Measurements from ENCODE around the gene CEP120. TPM values are rescaled to one million over a fixed set of nuclear protein-coding genes. Genes with fewer than 3 reads are reported as not detected.
"Not testable (repeated sequence)": the region's sequence is repeated elsewhere in the genome, so short reads cannot be mapped to it uniquely, and the experiment has no call there.

CEP120 gene
- total RNA-seq, 1 donor from 2014 or later, result 19.0 TPM

DNA sequence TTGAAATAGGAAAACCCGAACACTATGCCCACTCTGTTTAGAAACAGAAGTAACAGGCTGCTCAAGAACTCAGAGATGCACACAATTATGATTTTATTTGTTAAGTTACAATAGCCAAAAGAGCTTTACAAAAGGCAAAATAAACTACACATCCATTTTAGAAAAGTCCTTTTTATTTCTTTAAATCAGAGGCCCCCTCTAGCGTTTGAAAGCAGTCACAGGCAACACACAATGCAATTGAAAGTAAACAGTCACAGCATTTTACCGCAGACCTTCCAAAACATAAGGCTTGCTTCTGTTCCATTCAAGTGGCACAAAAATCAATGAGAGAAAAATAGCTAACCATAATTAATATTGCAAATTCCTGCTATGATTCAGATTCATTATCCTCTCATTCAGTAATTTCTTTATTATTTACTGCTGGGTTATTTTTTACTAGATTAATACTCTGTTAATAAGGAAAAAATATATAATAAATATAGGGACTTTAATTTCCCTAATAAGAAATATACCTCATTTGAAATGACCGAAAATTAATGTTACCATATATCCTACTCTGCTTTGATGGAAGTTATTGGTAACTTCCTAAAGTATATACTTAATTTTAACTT, 78.3 kb downstream of the CEP120 start:
- H3K9me3 ChIP-seq (ENCODE audit: insufficient read depth, low read depth, low read length), result no peaks in the 10 kb centered on the region
- peaks cover 5% of the 10 kb centered on the region for H3K36me3 ChIP-seq (ENCODE audit: insufficient read depth, low read length)
- no peak overlapping the region for H3K4me3 ChIP-seq (ENCODE audit: insufficient read depth, low read depth, low read length)
- H2AFZ ChIP-seq (ENCODE audit: low read depth, low read length), result no peak overlapping the region
- Mint-ChIP-seq H3K9me3 (ENCODE audit: unreplicated experiment) (no peaks in the 10 kb centered on the region), H3K36me3 (ENCODE audit: low read depth, unreplicated experiment) (peaks cover 2% of the 10 kb centered on the region), H3K4me1 (ENCODE audit: low read depth, unreplicated experiment) (no peaks in the 10 kb centered on the region), H3K27me3 (ENCODE audit: low read depth, unreplicated experiment) (no peaks in the 10 kb centered on the region), H3K4me3 (ENCODE audit: unreplicated experiment) (no peak overlapping the region), H3K27ac (ENCODE audit: unreplicated experiment) (no peak overlapping the region)
- peak overlapping the region; percentile 21 for H3K4me2 ChIP-seq (ENCODE audit: low read length)
- no peak overlapping the region for H3K9ac ChIP-seq (ENCODE audit: low read length)
- FAIRE-seq (no peak), DNase-seq (ENCODE audit: low read depth) (peak; percentile 18)
- no peaks in the 10 kb centered on the region for H3K27me3 ChIP-seq (ENCODE audit: insufficient read depth, low read length)
- TF ChIP-seq, protein P1, sequence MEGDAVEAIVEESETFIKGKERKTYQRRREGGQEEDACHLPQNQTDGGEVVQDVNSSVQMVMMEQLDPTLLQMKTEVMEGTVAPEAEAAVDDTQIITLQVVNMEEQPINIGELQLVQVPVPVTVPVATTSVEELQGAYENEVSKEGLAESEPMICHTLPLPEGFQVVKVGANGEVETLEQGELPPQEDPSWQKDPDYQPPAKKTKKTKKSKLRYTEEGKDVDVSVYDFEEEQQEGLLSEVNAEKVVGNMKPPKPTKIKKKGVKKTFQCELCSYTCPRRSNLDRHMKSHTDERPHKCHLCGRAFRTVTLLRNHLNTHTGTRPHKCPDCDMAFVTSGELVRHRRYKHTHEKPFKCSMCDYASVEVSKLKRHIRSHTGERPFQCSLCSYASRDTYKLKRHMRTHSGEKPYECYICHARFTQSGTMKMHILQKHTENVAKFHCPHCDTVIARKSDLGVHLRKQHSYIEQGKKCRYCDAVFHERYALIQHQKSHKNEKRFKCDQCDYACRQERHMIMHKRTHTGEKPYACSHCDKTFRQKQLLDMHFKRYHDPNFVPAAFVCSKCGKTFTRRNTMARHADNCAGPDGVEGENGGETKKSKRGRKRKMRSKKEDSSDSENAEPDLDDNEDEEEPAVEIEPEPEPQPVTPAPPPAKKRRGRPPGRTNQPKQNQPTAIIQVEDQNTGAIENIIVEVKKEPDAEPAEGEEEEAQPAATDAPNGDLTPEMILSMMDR (IDR thresholded peaks at IDR 0.05; ENCODE audit: insufficient read depth, low read depth, low read length), result peak; percentile 79
- TF ChIP-seq EZH2 (IDR thresholded peaks at IDR 0.05; ENCODE audit: insufficient read depth, low read length), result no peak
- no peaks in the 10 kb centered on the region for H3K79me2 ChIP-seq (ENCODE audit: insufficient read depth, low read length)
- H3K27ac ChIP-seq (ENCODE audit: low read depth, low read length), result no peak overlapping the region
- no peaks in the 10 kb centered on the region for H3K4me1 ChIP-seq (ENCODE audit: insufficient read depth, low read length)
- no peaks in the 10 kb centered on the region for H4K20me1 ChIP-seq (ENCODE audit: insufficient read depth, low read length)

DNA sequence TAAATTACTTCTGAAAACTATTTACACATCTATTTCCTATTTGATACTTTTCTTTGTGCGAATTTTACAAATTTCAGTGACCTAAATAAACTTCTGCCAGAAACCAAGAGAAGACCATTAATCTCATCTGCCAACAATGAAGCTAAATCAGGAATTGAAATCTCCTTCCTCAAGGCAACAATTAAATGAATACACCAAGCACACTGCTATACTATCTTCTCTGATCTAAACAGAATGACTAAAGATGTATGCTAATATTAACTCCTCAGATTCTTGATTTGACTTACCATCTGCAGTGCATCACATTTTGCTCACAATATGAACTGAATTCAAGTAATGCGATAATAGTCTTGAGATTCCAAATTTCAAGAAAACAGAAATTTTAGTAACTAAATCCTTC, 82.3 kb downstream of the CEP120 start:
- H3K79me2 ChIP-seq (ENCODE audit: insufficient read depth, low read length), result no peaks in the 10 kb centered on the region
- DNase-seq (ENCODE audit: low read depth), result no peak
- H3K4me1 ChIP-seq (ENCODE audit: insufficient read depth, low read length), result no peaks in the 10 kb centered on the region
- H3K36me3 ChIP-seq (ENCODE audit: insufficient read depth, low read length), result no peaks in the 10 kb centered on the region
- H2AFZ ChIP-seq (ENCODE audit: low read depth, low read length), result no peak overlapping the region
- H4K20me1 ChIP-seq (ENCODE audit: insufficient read depth, low read length), result no peaks in the 10 kb centered on the region
- no peak overlapping the region for H3K4me2 ChIP-seq (ENCODE audit: low read length)
- Mint-ChIP-seq H3K27me3 (ENCODE audit: low read depth, unreplicated experiment) (no peaks in the 10 kb centered on the region), H3K27ac (ENCODE audit: unreplicated experiment) (no peak overlapping the region), H3K4me1 (ENCODE audit: low read depth, unreplicated experiment) (no peaks in the 10 kb centered on the region), H3K4me3 (ENCODE audit: unreplicated experiment) (no peak overlapping the region), H3K9me3 (ENCODE audit: unreplicated experiment) (no peaks in the 10 kb centered on the region), H3K36me3 (ENCODE audit: low read depth, unreplicated experiment) (no peaks in the 10 kb centered on the region)
- H3K9me3 ChIP-seq (ENCODE audit: insufficient read depth, low read depth, low read length), result no peaks in the 10 kb centered on the region
- H3K9ac ChIP-seq (ENCODE audit: low read length), result no peak overlapping the region
- no peak overlapping the region for H3K4me3 ChIP-seq (ENCODE audit: insufficient read depth, low read depth, low read length)
- TF ChIP-seq, protein P1 (IDR thresholded peaks at IDR 0.05; ENCODE audit: insufficient read depth, low read depth, low read length), result no peak
- no peak for TF ChIP-seq EZH2 (IDR thresholded peaks at IDR 0.05; ENCODE audit: insufficient read depth, low read length)
- no peak overlapping the region for H3K27ac ChIP-seq (ENCODE audit: low read depth, low read length)
- H3K27me3 ChIP-seq (ENCODE audit: insufficient read depth, low read length), result no peaks in the 10 kb centered on the region
- FAIRE-seq, result no peak

DNA sequence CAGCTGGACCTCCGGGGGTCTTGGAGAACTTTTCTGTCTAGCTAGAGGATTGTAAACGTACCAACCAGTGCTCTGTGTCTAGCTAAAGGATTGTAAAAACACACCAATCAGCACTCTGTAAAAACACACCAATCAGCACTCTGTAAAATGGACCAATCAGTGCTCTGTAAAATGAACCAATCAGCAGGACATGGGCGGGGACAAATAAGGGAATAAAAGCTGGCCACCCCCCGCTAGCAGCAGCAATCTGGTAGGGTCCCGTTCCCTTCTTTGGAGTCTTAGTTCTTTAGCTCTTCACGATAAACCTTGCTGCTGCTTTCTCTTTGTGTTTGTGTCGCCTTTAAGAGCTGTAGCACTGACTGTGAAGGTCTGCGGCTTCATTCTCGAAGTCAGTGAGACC, 114.8 kb downstream of the CEP120 start:
- H3K27ac Mint-ChIP-seq (ENCODE audit: unreplicated experiment); FAIRE-seq: not testable (repeated sequence)

More for the DNA sequence above, 114.8 kb downstream of the CEP120 start:
- not testable (repeated sequence) for H3K4me2 ChIP-seq (ENCODE audit: low read length); H3K36me3 ChIP-seq (ENCODE audit: insufficient read depth, low read length); H3K4me1 Mint-ChIP-seq (ENCODE audit: low read depth, unreplicated experiment); H3K4me3 ChIP-seq (ENCODE audit: insufficient read depth, low read depth, low read length); H2AFZ ChIP-seq (ENCODE audit: low read depth, low read length); H3K27me3 ChIP-seq (ENCODE audit: insufficient read depth, low read length); H3K79me2 ChIP-seq (ENCODE audit: insufficient read depth, low read length); H3K36me3 Mint-ChIP-seq (ENCODE audit: low read depth, unreplicated experiment); H3K27ac ChIP-seq (ENCODE audit: low read depth, low read length); H3K9me3 Mint-ChIP-seq (ENCODE audit: unreplicated experiment); H3K4me1 ChIP-seq (ENCODE audit: insufficient read depth, low read length); DNase-seq (ENCODE audit: low read depth); H3K4me3 Mint-ChIP-seq (ENCODE audit: unreplicated experiment); H3K9me3 ChIP-seq (ENCODE audit: insufficient read depth, low read depth, low read length); H3K9ac ChIP-seq (ENCODE audit: low read length); H4K20me1 ChIP-seq (ENCODE audit: insufficient read depth, low read length); H3K27me3 Mint-ChIP-seq (ENCODE audit: low read depth, unreplicated experiment)

Data from astrocyte (in vitro differentiated cells and primary cell).